ENCODE measurements around the gene PPP1R12A. TPM values are rescaled to one million over a fixed set of nuclear protein-coding genes. Genes with fewer than 3 reads are reported as not detected.
"Not testable (repeated sequence)": the region's sequence is repeated elsewhere in the genome, so short reads cannot be mapped to it uniquely, and the experiment has no call there.

PPP1R12A gene
- total RNA-seq, 1 donor = 156 TPM

GRCh38 chr12:79887890-79888289 lies 47.0 kb downstream of the PPP1R12A start:
- Histone ChIP-seq H3K4me3 (ENCODE audit: low read length) (no peak overlapping the region), H3K27me3 (ENCODE audit: insufficient read depth, low read length) (no peaks in the 10 kb centered on the region), H3K9me3 (ENCODE audit: low read depth, low read length) (no peaks in the 10 kb centered on the region), H3K4me1 (ENCODE audit: insufficient read depth, low read length) (peaks cover 14% of the 10 kb centered on the region)

- peaks cover 14% of the 10 kb centered on the region for H3K4me1 ChIP-seq (ENCODE audit: insufficient read depth, low read length)
- H3K27me3 ChIP-seq (ENCODE audit: insufficient read depth, low read length) = no peaks in the 10 kb centered on the region
- H3K4me3 ChIP-seq (ENCODE audit: low read length) = no peak overlapping the region
- no peaks in the 10 kb centered on the region for H3K9me3 ChIP-seq (ENCODE audit: low read depth, low read length)
These were observed 47.9 kb downstream of the PPP1R12A start for GRCh38 chr12:79886917-79887519.

GRCh38 chr12:79885911-79886490 lies 48.9 kb downstream of the PPP1R12A start:
- peaks cover 19% of the 10 kb centered on the region for H3K4me1 ChIP-seq (ENCODE audit: insufficient read depth, low read length)
- no peak overlapping the region for H3K4me3 ChIP-seq (ENCODE audit: low read length)
- H3K9me3 ChIP-seq (ENCODE audit: low read depth, low read length) = no peaks in the 10 kb centered on the region
- no peaks in the 10 kb centered on the region for H3K27me3 ChIP-seq (ENCODE audit: insufficient read depth, low read length)

GRCh38 chr12:79884401-79885006 lies 50.4 kb downstream of the PPP1R12A start:
- Histone ChIP-seq H3K4me3 (ENCODE audit: low read length) (no peak overlapping the region), H3K4me1 (ENCODE audit: insufficient read depth, low read length) (peaks cover 19% of the 10 kb centered on the region), H3K9me3 (ENCODE audit: low read depth, low read length) (no peaks in the 10 kb centered on the region), H3K27me3 (ENCODE audit: insufficient read depth, low read length) (no peaks in the 10 kb centered on the region)

GRCh38 chr12:79883216-79883615 lies 51.7 kb downstream of the PPP1R12A start:
- H3K4me1 ChIP-seq (ENCODE audit: insufficient read depth, low read length) = peaks cover 15% of the 10 kb centered on the region

GRCh38 chr12:79881351-79881750 lies 53.5 kb downstream of the PPP1R12A start:
- H3K4me3 ChIP-seq (ENCODE audit: low read length) = no peak overlapping the region
- no peaks in the 10 kb centered on the region for H3K9me3 ChIP-seq (ENCODE audit: low read depth, low read length)
- peaks cover 18% of the 10 kb centered on the region for H3K4me1 ChIP-seq (ENCODE audit: insufficient read depth, low read length)
- no peaks in the 10 kb centered on the region for H3K27me3 ChIP-seq (ENCODE audit: insufficient read depth, low read length)

More at GRCh38 chr12:79883216-79883615, 51.7 kb downstream of the PPP1R12A start:
- Histone ChIP-seq H3K4me3 (ENCODE audit: low read length) (no peak overlapping the region), H3K27me3 (ENCODE audit: insufficient read depth, low read length) (no peaks in the 10 kb centered on the region), H3K9me3 (ENCODE audit: low read depth, low read length) (no peaks in the 10 kb centered on the region)

- H3K4me1 ChIP-seq (ENCODE audit: insufficient read depth, low read length) = peaks cover 13% of the 10 kb centered on the region
- H3K27me3 ChIP-seq (ENCODE audit: insufficient read depth, low read length) = not testable (repeated sequence)
These were observed 56.4 kb downstream of the PPP1R12A start for GRCh38 chr12:79878506-79878905.

GRCh38 chr12:79877246-79877645 lies 57.7 kb downstream of the PPP1R12A start:
- Histone ChIP-seq H3K9me3 (ENCODE audit: low read depth, low read length) (no peaks in the 10 kb centered on the region), H3K4me3 (ENCODE audit: low read length) (no peak overlapping the region), H3K4me1 (ENCODE audit: insufficient read depth, low read length) (peaks cover 19% of the 10 kb centered on the region), H3K27me3 (ENCODE audit: insufficient read depth, low read length) (no peaks in the 10 kb centered on the region)

More at GRCh38 chr12:79878506-79878905, 56.4 kb downstream of the PPP1R12A start:
- H3K4me3 ChIP-seq (ENCODE audit: low read length); H3K9me3 ChIP-seq (ENCODE audit: low read depth, low read length): not testable (repeated sequence)

- H3K4me1 ChIP-seq (ENCODE audit: insufficient read depth, low read length) = peaks cover 14% of the 10 kb centered on the region
- no peaks in the 10 kb centered on the region for H3K27me3 ChIP-seq (ENCODE audit: insufficient read depth, low read length)
- no peaks in the 10 kb centered on the region for H3K9me3 ChIP-seq (ENCODE audit: low read depth, low read length)
- H3K4me3 ChIP-seq (ENCODE audit: low read length) = no peak overlapping the region
These were observed 60.2 kb downstream of the PPP1R12A start for GRCh38 chr12:79874665-79875064.

- Histone ChIP-seq H3K27me3 (ENCODE audit: insufficient read depth, low read length) (no peaks in the 10 kb centered on the region), H3K4me3 (ENCODE audit: low read length) (no peak overlapping the region), H3K9me3 (ENCODE audit: low read depth, low read length) (no peaks in the 10 kb centered on the region), H3K4me1 (ENCODE audit: insufficient read depth, low read length) (peaks cover 14% of the 10 kb centered on the region)
These were observed 61.7 kb downstream of the PPP1R12A start for GRCh38 chr12:79873201-79873600.

- no peaks in the 10 kb centered on the region for H3K9me3 ChIP-seq (ENCODE audit: low read depth, low read length)
- no peak overlapping the region for H3K4me3 ChIP-seq (ENCODE audit: low read length)
These were observed 63.3 kb downstream of the PPP1R12A start for GRCh38 chr12:79871621-79872020.

GRCh38 chr12:79870916-79871315 lies 64.0 kb downstream of the PPP1R12A start:
- H3K27me3 ChIP-seq (ENCODE audit: insufficient read depth, low read length) = no peaks in the 10 kb centered on the region
- no peaks in the 10 kb centered on the region for H3K9me3 ChIP-seq (ENCODE audit: low read depth, low read length)
- no peak overlapping the region for H3K4me3 ChIP-seq (ENCODE audit: low read length)
- peaks cover 11% of the 10 kb centered on the region for H3K4me1 ChIP-seq (ENCODE audit: insufficient read depth, low read length)

More at GRCh38 chr12:79871621-79872020, 63.3 kb downstream of the PPP1R12A start:
- peaks cover 11% of the 10 kb centered on the region for H3K4me1 ChIP-seq (ENCODE audit: insufficient read depth, low read length)
- H3K27me3 ChIP-seq (ENCODE audit: insufficient read depth, low read length) = no peaks in the 10 kb centered on the region

- peaks cover 5% of the 10 kb centered on the region for H3K4me1 ChIP-seq (ENCODE audit: insufficient read depth, low read length)
- no peak overlapping the region for H3K4me3 ChIP-seq (ENCODE audit: low read length)
- no peaks in the 10 kb centered on the region for H3K9me3 ChIP-seq (ENCODE audit: low read depth, low read length)
- no peaks in the 10 kb centered on the region for H3K27me3 ChIP-seq (ENCODE audit: insufficient read depth, low read length)
These were observed 75.3 kb downstream of the PPP1R12A start for GRCh38 chr12:79859646-79860045.

- Histone ChIP-seq H3K27me3 (ENCODE audit: insufficient read depth, low read length) (no peaks in the 10 kb centered on the region), H3K4me1 (ENCODE audit: insufficient read depth, low read length) (peaks cover 5% of the 10 kb centered on the region), H3K9me3 (ENCODE audit: low read depth, low read length) (no peaks in the 10 kb centered on the region), H3K4me3 (ENCODE audit: low read length) (no peak overlapping the region)
These were observed 76.4 kb downstream of the PPP1R12A start for GRCh38 chr12:79858518-79858917.

GRCh38 chr12:79857675-79858074 lies 77.2 kb downstream of the PPP1R12A start:
- Histone ChIP-seq H3K4me1 (ENCODE audit: insufficient read depth, low read length) (peaks cover 5% of the 10 kb centered on the region), H3K9me3 (ENCODE audit: low read depth, low read length) (no peaks in the 10 kb centered on the region), H3K27me3 (ENCODE audit: insufficient read depth, low read length) (no peaks in the 10 kb centered on the region), H3K4me3 (ENCODE audit: low read length) (no peak overlapping the region)
